GM18502 (cell line): Measurements from ENCODE around the gene MSI2.

Experiments
- ATAC-seq: cut with Tn5 transposase; IDR thresholded peaks from one replicate; pipeline ENCODE4 v1.9.1; 2021; ENCODE audit warnings: mild to moderate bottlenecking; ENCODE audit not compliant: unreplicated experiment, poor library complexity

The MSI2 gene

GRCh38 chr17:57311281-57312216 lies 55.2 kb downstream of the MSI2 start:
- no peak for ATAC-seq

- ATAC-seq, result no peak
These were observed 55.9 kb downstream of the MSI2 start for GRCh38 chr17:57312242-57312641.

GRCh38 chr17:57313097-57313835 lies 56.9 kb downstream of the MSI2 start:
- no peak for ATAC-seq

DNA sequence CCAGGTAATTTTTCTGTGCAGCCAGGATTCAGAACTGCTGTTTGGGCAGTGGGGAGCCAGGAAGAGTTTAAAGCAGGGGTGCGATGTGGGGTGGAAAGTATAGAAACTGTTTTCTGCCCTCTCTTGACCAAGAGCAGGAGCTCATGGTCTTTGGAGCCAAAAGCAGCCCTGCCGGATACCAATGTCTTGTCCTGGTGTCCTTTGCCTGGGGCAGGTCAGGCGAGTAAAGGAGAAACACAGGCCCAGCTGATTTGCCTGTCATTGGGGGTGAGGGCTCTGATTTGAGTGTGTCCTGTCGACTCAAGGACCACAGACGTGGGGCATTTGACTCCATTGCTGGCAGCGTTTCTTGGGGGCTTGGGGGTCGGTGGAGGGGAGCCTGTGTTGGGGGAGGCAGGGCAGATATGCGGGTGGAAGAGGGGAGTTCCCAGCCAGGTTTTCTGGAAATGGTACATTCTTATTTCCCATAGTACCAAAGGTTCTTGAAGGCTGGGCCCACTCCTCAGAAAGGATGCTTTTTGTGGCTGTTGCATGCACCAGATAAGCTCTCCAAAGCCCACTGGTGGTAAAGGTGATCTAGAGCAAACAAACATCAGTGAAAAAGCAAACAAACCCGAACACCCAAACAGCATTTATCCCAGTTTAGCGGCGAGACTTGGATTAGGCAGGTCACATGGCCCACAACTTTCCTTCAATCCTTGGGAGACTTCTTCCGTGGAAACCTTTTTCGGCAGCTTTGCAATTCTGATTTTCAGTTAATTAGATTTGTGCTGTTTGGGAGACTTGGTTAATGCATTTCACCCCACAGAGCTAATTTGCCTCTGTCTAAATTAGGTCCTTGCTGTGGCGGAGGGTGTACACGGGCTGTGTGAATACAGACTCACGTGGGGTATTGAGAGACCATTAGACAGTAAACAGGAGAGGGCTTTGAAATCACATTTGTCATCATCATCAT lies 59.0 kb downstream of the MSI2 start:
- ATAC-seq, result no peak

DNA sequence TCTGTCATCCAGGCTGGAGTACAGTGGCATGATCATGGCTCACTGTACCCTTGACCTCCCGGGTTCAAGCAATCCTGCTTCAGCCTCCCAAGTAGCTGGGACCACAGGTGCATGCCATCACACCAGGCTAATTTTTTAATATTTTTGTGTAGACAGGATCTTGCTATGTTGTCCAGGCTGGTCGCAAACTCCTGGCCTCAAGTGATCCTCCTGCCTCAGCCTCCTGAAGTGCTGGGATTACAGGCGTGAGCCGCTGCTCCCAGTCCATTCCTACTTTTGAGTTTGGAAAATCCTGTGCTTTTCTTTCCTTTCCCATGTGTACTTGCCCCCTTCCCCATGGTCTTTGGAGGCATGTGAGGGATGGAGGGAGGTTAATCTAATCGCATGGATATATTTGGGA lies 60.0 kb downstream of the MSI2 start:
- no peak for ATAC-seq

- ATAC-seq, result no peak
These were observed 60.8 kb downstream of the MSI2 start for GRCh38 chr17:57317079-57317478.

GRCh38 chr17:57318913-57319312 lies 62.6 kb downstream of the MSI2 start:
- no peak for ATAC-seq

GRCh38 chr17:57319806-57320205 lies 63.5 kb downstream of the MSI2 start:
- no peak for ATAC-seq

DNA sequence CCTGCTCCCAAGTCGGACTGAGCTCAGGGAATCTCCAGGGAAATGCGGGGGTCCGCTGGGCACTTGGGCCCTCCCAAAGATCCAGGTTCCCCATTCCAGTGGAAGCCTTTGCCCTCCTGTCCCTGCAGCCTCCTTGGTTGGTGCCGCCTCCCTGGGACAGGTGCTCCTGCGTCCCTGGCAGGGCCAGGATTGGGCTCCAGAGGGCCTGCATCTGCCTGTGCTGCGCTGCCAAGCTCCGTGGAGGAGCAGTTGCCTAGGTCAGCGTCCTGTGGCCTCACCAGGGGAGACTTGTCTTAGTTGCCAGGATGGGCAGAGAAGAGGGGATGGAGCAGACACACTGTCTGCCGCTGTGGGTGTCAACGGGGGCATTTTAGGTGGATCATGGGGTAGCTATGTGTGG lies 67.1 kb downstream of the MSI2 start:
- ATAC-seq, result no peak

DNA sequence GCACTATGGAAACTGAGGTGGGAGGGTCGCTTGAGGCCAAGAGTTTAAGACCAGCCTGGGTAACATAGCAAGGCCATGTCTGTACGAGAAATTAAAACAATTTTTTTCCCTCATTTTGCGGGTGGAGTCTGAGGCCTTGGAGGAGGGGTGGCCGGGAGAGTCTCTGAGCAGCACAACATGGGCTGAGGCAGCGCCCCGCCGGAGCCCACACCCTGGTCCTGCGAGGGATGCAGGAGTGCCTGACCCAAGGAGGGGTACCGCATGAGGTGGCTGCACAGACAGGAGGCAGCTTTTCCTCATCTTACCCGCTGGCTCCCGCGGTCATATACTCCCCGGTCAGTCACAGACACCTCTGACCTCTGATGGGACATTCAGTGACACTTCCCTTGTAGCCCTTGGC lies 67.7 kb downstream of the MSI2 start:
- ATAC-seq, result no peak

GRCh38 chr17:57324631-57325030 lies 68.3 kb downstream of the MSI2 start:
- no peak for ATAC-seq

GRCh38 chr17:57326336-57326735 lies 70.0 kb downstream of the MSI2 start:
- ATAC-seq, result no peak

DNA sequence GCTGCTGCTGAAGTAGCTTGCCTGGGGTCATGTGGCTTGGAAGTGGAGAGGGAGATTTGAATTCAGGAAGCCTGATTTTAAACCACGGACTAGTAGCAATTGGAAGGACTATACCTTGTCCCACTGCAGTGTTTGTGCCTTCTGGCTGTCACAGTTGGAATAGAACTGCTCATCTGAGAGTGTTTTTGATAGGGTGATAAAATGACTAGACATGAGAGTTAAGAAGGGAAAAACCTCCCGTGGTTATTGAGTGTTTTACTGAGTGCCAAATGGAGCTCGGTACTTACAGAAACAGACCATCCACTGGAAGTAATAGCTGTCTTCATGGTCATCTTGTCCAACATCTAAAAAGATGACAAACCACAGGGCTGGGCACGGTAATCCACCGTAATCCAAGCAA lies 70.4 kb downstream of the MSI2 start:
- no peak for ATAC-seq

GRCh38 chr17:57327176-57327970 lies 71.0 kb downstream of the MSI2 start:
- no peak for ATAC-seq

DNA sequence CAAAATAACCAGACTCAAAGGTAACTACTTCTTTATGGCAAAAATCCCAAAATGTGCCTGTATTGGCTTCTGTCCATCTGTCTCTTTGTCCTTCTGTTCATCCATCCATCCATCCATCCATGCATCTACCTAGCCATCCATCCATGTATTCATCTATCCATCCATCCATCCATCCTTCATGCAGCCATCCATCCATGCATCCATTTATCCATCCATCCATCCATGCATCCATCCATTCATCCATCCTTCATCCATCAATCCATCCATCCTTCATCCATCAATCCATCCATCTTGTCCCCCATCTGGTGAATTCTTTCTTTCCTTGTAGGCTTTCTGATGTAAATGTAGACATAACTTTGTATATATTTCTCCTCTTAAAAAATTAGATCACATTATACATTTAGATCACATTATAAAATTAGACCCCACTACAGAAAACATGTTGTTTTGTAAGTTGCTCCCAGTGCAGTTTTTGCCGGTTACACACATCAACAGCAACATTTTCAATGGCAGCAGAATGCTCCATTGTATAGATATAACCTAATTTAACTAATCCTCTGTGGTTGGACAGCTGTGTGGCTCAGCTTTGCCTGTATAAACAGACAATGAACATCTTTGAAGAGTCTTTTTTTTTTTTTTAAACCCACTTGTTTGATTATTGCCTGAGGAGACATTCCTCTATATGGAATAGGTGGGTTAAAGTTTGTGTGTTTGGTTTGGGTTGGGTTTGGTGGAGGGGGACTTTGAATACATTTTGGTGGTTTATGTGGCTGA lies 72.0 kb downstream of the MSI2 start:
- no peak for ATAC-seq

DNA sequence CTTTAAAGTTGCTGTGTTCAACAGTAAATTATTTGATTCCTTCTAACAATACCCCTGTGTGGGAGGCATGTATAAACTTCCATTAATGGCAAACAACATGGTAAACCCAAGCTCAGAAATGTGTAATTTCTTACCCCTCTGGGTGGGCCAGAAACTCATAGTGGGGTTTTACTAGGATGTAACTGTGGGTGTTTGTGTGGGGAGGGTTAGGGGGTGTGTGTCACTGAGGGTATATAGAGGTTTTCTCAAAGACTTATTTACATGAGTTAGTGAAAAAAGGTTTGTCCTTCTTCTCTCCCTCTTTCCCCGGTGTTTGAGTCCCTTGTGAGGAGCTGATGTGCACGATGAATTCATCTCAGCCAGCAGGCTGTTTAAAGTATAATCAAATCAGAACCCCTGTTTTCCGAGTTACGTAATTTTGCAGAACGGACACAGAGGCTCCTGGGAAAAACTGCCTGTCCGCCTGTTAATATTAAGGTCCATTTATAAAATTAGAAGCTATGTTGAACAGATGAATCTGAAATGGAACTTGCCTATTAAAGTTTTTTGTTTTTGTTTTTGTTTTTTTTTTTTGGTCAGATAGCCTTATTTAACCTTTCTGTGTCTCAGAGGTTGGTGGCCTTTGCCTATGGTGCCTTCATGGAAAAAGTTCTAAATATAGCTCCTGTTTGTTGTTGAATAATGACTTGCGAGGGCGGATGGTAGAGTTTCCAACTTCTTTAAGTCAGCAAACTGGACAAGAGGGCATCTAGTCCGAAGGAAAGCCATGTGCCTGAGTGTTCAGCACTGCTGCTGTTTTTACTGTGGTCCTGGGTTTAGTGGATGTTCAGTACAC lies 73.3 kb downstream of the MSI2 start:
- no peak for ATAC-seq

- no peak for ATAC-seq
These were observed 74.3 kb downstream of the MSI2 start for GRCh38 chr17:57330587-57330986.

- no peak for ATAC-seq
These were observed 75.1 kb downstream of the MSI2 start for GRCh38 chr17:57331423-57331822.
